Thymus (tissue), 11 donors: ENCODE data around the gene SSBP1. TPM values are rescaled to one million over a fixed set of nuclear protein-coding genes. Genes with fewer than 3 reads are reported as not detected.

Source experiments
- DNase-seq, 9 donors: peaks; one replicate each; pipeline ENCODE4 v3.0.0-alpha.2; 2013; ENCODE audit warnings: low spot score in 9 of 9, low read depth in 6 of 9, missing footprints in 1 of 9
- H3K27ac ChIP-seq, 2 donors: one replicate each; pipeline ENCODE4 v1.5.1; 2013; ENCODE audit warnings: control low read depth in 1 of 2, low read depth in 1 of 2, low read length in 1 of 2, mild to moderate bottlenecking in 1 of 2, moderate library complexity in 1 of 2
- H3K27me3 ChIP-seq, 2 donors: one replicate each; pipeline ENCODE4 v1.5.1; 2013; ENCODE audit warnings: low read length in 1 of 2; ENCODE audit not compliant: control insufficient read depth in 2 of 2, insufficient read depth in 1 of 2
- H3K36me3 ChIP-seq, 2 donors: one replicate each; pipeline ENCODE4 v1.5.1; 2013; ENCODE audit warnings: low read length in 1 of 2, mild to moderate bottlenecking in 1 of 2, moderate library complexity in 1 of 2; ENCODE audit not compliant: control insufficient read depth in 2 of 2, insufficient read depth in 2 of 2
- H3K4me1 ChIP-seq, 2 donors: one replicate each; pipeline ENCODE4 v1.5.1; 2013; ENCODE audit warnings: low read length in 2 of 2; ENCODE audit not compliant: control insufficient read depth in 2 of 2, insufficient read depth in 2 of 2
- H3K4me3 ChIP-seq, 2 donors: one replicate each; pipeline ENCODE4 v1.5.1; 2013; ENCODE audit warnings: low read length in 2 of 2, control low read depth in 1 of 2, mild to moderate bottlenecking in 1 of 2
- H3K9me3 ChIP-seq, 2 donors: one replicate each; pipeline ENCODE4 v1.5.1; 2013; ENCODE audit warnings: low read length in 1 of 2, mild to moderate bottlenecking in 1 of 2; ENCODE audit not compliant: control insufficient read depth in 2 of 2, insufficient read depth in 1 of 2
- WGBS: extraction: QIAGEN DNeasy Blood & Tissue Kit; methylation state at CpG from one replicate; pipeline ENCODE4 v1.1.7; 2013; 5-methylcytosine and 5-hydroxymethylcytosine counted together
- polyA plus RNA-seq: library from polyadenylated mRNA; stranded (reverse); fragments of 200-250 nt; gene quantifications from one replicate; pipeline ENCODE4 v1.2.3, GENCODE V29; 2013
- total RNA-seq: library from RNA; stranded (reverse); fragments of 120-200 nt; gene quantifications from one replicate; pipeline ENCODE4 v1.2.4, GENCODE V29; 2013
- donor health status: healthy.

Gene SSBP1
- total and polyA plus RNA-seq, 2 donors, result 191 to 233 TPM

- WGBS, result 87% methylated on average over 10 of the region's 10 CpGs
- Histone ChIP-seq H3K36me3 (no peaks in the 10 kb centered on the region), H3K4me3 (no peak overlapping the region), H3K9me3 (no peaks in the 10 kb centered on the region), H3K4me1 (peaks cover 0 to 6% of the 10 kb centered on the region in 2 donors), H3K27me3 (peaks cover 1 to 5% of the 10 kb centered on the region in 2 donors), H3K27ac (no peak overlapping the region)
- DNase-seq, result no peak
These were observed 40.8 kb upstream of the SSBP1 start for GRCh38 chr7:141697211-141697871.

- Histone ChIP-seq H3K36me3 (no peaks in the 10 kb centered on the region), H3K27me3 (peaks cover 2 to 16% of the 10 kb centered on the region in 2 donors), H3K9me3 (no peaks in the 10 kb centered on the region), H3K27ac (no peak overlapping the region), H3K4me1 (peaks cover 0 to 6% of the 10 kb centered on the region in 2 donors), H3K4me3 (no peak overlapping the region)
- no peak for DNase-seq
- 80% methylated on average over 1 of the region's 1 CpG for WGBS
These were observed 39.7 kb upstream of the SSBP1 start for GRCh38 chr7:141698247-141699015.

- DNase-seq, result no peak
- no peaks in the 10 kb centered on the region for H3K9me3 ChIP-seq
- H3K27ac ChIP-seq, result no peak overlapping the region
- H3K4me1 ChIP-seq, result peaks cover 0 to 6% of the 10 kb centered on the region in 2 donors
- no peaks in the 10 kb centered on the region for H3K36me3 ChIP-seq
- no peak overlapping the region for H3K4me3 ChIP-seq
- H3K27me3 ChIP-seq, result peaks cover 2 to 18% of the 10 kb centered on the region in 2 donors
- WGBS, result 95% methylated on average over 3 of the region's 3 CpGs
These were observed 38.3 kb upstream of the SSBP1 start for GRCh38 chr7:141699860-141700259.

- Histone ChIP-seq H3K4me1 (peaks cover 0 to 6% of the 10 kb centered on the region in 2 donors), H3K9me3 (no peaks in the 10 kb centered on the region), H3K27ac (no peak overlapping the region), H3K27me3 (peaks cover 2 to 18% of the 10 kb centered on the region in 2 donors), H3K36me3 (no peaks in the 10 kb centered on the region), H3K4me3 (peak overlapping the region in 1 of 2 donors; percentile 89)
- no peak for DNase-seq
- WGBS, result 89% methylated on average over 5 of the region's 5 CpGs
These were observed 37.8 kb upstream of the SSBP1 start for GRCh38 chr7:141700296-141700847.

GRCh38 chr7:141700848-141701371 lies 37.2 kb upstream of the SSBP1 start:
- DNase-seq, result peak in 5 of 9 donors; percentile 4 to 31 (median 6)
- Histone ChIP-seq H3K27ac (no peak overlapping the region), H3K36me3 (no peaks in the 10 kb centered on the region), H3K9me3 (no peaks in the 10 kb centered on the region), H3K4me3 (peak overlapping the region; percentile 41 to 89), H3K4me1 (peaks cover 0 to 6% of the 10 kb centered on the region in 2 donors), H3K27me3 (peaks cover 2 to 18% of the 10 kb centered on the region in 2 donors)
- 5% methylated on average over 20 of the region's 20 CpGs for WGBS

- Histone ChIP-seq H3K4me3 (peak overlapping the region; percentile 52 to 89), H3K4me1 (peaks cover 0 to 6% of the 10 kb centered on the region in 2 donors), H3K36me3 (no peaks in the 10 kb centered on the region), H3K27ac (peak overlapping the region in 1 of 2 donors; percentile 89), H3K9me3 (no peaks in the 10 kb centered on the region), H3K27me3 (peaks cover 2 to 18% of the 10 kb centered on the region in 2 donors)
- peak; percentile 27 to 84 (median 51) for DNase-seq
- under 1% methylated on average over 58 of the region's 59 CpGs for WGBS
These were observed 36.6 kb upstream of the SSBP1 start for GRCh38 chr7:141701489-141702046.

GRCh38 chr7:141702047-141702567 lies 36.1 kb upstream of the SSBP1 start, which contains the start of gene DENND11:
Gene DENND11 (minus strand): TSS chr7:141702166. CDS start chr7:141702153, 13 bp downstream.
- 1% methylated on average over 62 of the region's 62 CpGs for WGBS
- H3K4me1 ChIP-seq, result peaks cover 0 to 6% of the 10 kb centered on the region in 2 donors
- H3K9me3 ChIP-seq, result no peaks in the 10 kb centered on the region
- H3K27ac ChIP-seq, result peak within 1 kb of the TSS in 1 of 2 donors; percentile 89
- DNase-seq, result peak in 6 of 9 donors; percentile 7 to 52 (median 20)
- peak within 1 kb of the TSS; percentile 52 to 89 for H3K4me3 ChIP-seq
- H3K27me3 ChIP-seq, result peaks cover 2 to 18% of the 10 kb centered on the region in 2 donors
- no peaks in the 10 kb centered on the region for H3K36me3 ChIP-seq

GRCh38 chr7:141702892-141703291 lies 35.3 kb upstream of the SSBP1 start:
- Histone ChIP-seq H3K4me1 (peaks cover 0 to 6% of the 10 kb centered on the region in 2 donors), H3K4me3 (no peak overlapping the region), H3K36me3 (no peaks in the 10 kb centered on the region), H3K27ac (no peak overlapping the region), H3K27me3 (peaks cover 2 to 18% of the 10 kb centered on the region in 2 donors), H3K9me3 (no peaks in the 10 kb centered on the region)
- no peak for DNase-seq
- 96% methylated on average over 4 of the region's 4 CpGs for WGBS
